GM12878 (cell line): ENCODE measurements around the gene KLC4. TPM values are rescaled to one million over a fixed set of nuclear protein-coding genes. Genes with fewer than 3 reads are reported as not detected.

Experiments used
- ATAC-seq: fragments of 200-7000 bp; cut with Tn5 transposase; 3 replicates; pipeline ENCODE4 v1.9.1; 2020; ENCODE audit warnings: mild to moderate bottlenecking, moderate library complexity
- BruUV-seq: library from RNA; stranded (reverse); fragments of 400-500 nt; replicated peaks from 2 replicates; lab custom pipeline; 2021; lab: Mats Ljungman, UMichigan
- CTCF ChIA-PET: fragments of 300-600 bp; sonication (Branson Sonifier 250); formaldehyde crosslinking; extraction: SDS; loops from one replicate; lab custom pipeline; 2021; ENCODE audit warnings: inconsistent platforms; lab: Yijun Ruan, JAX
- POLR2A ChIA-PET: fragments of 350-600 bp; formaldehyde crosslinking; extraction: SDS; loops from one replicate; lab custom pipeline; 2021; ENCODE audit warnings: inconsistent platforms; lab: Charles Lee
- RAD21 ChIA-PET: fragments of 300-600 bp; sonication (Branson Sonifier 250); formaldehyde crosslinking; loops from one replicate; lab custom pipeline; 2023; ENCODE audit warnings: antibody characterized with exemption; ENCODE audit not compliant: unreplicated experiment; lab: Charles Lee
- SMC1A ChIA-PET: fragments of 300-600 bp; sonication (Branson Sonifier 250); formaldehyde crosslinking; loops from one replicate; lab custom pipeline; 2023; ENCODE audit not compliant: unreplicated experiment, uncharacterized antibody; lab: Charles Lee
- DNase-seq: peaks from one replicate; pipeline ENCODE4 v3.0.0-alpha.2; 2011; ENCODE audit warnings: low read depth, low spot score
- FAIRE-seq: peaks from 3 replicates; lab custom pipeline; 2011; peaks lifted over from hg19 to GRCh38; lab: Jason Lieb, UNC
- H2AFZ ChIP-seq: 2 replicates; pipeline ENCODE4 v1.6.0; 2011; ENCODE audit warnings: low read depth, low read length, control low read depth; ENCODE audit not compliant: control insufficient read depth
- H3K27ac ChIP-seq: 2 replicates; pipeline ENCODE4 v1.5.1; 2011; ENCODE audit warnings: control low read depth; ENCODE audit not compliant: control insufficient read depth, insufficient read depth
- H3K27me3 ChIP-seq, 2 experiments: replicated peaks in 1 of 2; 2 replicates each; pipeline versions ENCODE4 v1.6.0 to v1.6.1; 2011; ENCODE audit warnings: low read length in 1 of 2; ENCODE audit not compliant: control insufficient read depth in 2 of 2, insufficient read depth in 2 of 2
- H3K36me3 ChIP-seq, 2 experiments: 2 replicates each; pipeline ENCODE4 v1.5.1; 2011; ENCODE audit warnings: low read length in 1 of 2; ENCODE audit not compliant: control insufficient read depth in 2 of 2, insufficient read depth in 2 of 2
- H3K4me1 ChIP-seq: 2 replicates; pipeline ENCODE4 v1.6.1; 2011; ENCODE audit warnings: mild to moderate bottlenecking, low read length, moderate library complexity, mixed read lengths; ENCODE audit not compliant: control insufficient read depth, insufficient read depth
- H3K4me2 ChIP-seq: 2 replicates; pipeline ENCODE4 v1.6.0; 2011; ENCODE audit warnings: control low read depth; ENCODE audit not compliant: control insufficient read depth, insufficient read depth
- H3K4me3 ChIP-seq: fragments of 200-600 bp; sonication (generic); 2 replicates; pipeline ENCODE4 v1.5.1; 2016
- H3K79me2 ChIP-seq: 2 replicates; pipeline ENCODE4 v1.6.0; 2011; ENCODE audit warnings: low read length; ENCODE audit not compliant: control insufficient read depth, insufficient read depth
- H3K9ac ChIP-seq: 2 replicates; pipeline ENCODE4 v1.8.0; 2011; ENCODE audit warnings: low read length, control low read depth, mixed read lengths; ENCODE audit not compliant: control insufficient read depth, insufficient read depth
- H3K9me3 ChIP-seq: replicated peaks from 3 replicates; pipeline ENCODE4 v1.5.1; 2011; ENCODE audit warnings: mild to moderate bottlenecking, low read length; ENCODE audit not compliant: control insufficient read depth, insufficient read depth
- H4K20me1 ChIP-seq: 2 replicates; pipeline ENCODE4 v1.6.0; 2011; ENCODE audit not compliant: control insufficient read depth, insufficient read depth
- BACH1 ChIP-seq: fragments of 450-650 bp; IDR thresholded peaks from 2 replicates; pipeline ENCODE4 v1.6.1; 2017; ENCODE audit warnings: mild to moderate bottlenecking, borderline replicate concordance
- MEF2A ChIP-seq: IDR thresholded peaks from 2 replicates; pipeline ENCODE4 v1.6.1; 2011; ENCODE audit warnings: low read depth, mild to moderate bottlenecking, low read length, moderate library complexity; ENCODE audit not compliant: insufficient read depth
- NR2C1 ChIP-seq: fragments of 450-650 bp; IDR thresholded peaks from 2 replicates; pipeline ENCODE4 v1.6.1; 2017; ENCODE audit warnings: antibody characterized with exemption, mild to moderate bottlenecking, moderate library complexity
- PML ChIP-seq: IDR thresholded peaks from 2 replicates; pipeline ENCODE4 v1.6.1; 2012; ENCODE audit warnings: low read length, inconsistent platforms
- RBBP5 ChIP-seq: fragments of 200-600 bp; sonication (generic); conservative IDR thresholded peaks from 2 replicates; pipeline ENCODE4 v1.6.1; 2016
- RUNX3 ChIP-seq: IDR thresholded peaks from 2 replicates; pipeline ENCODE4 v1.6.1; 2012; ENCODE audit warnings: low read length, inconsistent platforms
- SMAD1 ChIP-seq: fragments of 450-650 bp; IDR thresholded peaks from 2 replicates; pipeline ENCODE4 v1.6.1; 2018; ENCODE audit warnings: mild to moderate bottlenecking, low read depth; ENCODE audit not compliant: partially characterized antibody
- SPI1 ChIP-seq: IDR thresholded peaks from 2 replicates; pipeline ENCODE4 v1.6.1; 2011; ENCODE audit warnings: low read depth, mild to moderate bottlenecking, low read length, moderate library complexity, borderline replicate concordance; ENCODE audit not compliant: insufficient read depth
- ZNF207 ChIP-seq: fragments of 450-650 bp; IDR thresholded peaks from 2 replicates; pipeline ENCODE4 v1.6.1; 2014; ENCODE audit warnings: antibody characterized with exemption, mild to moderate bottlenecking, borderline replicate concordance
- ZNF687 ChIP-seq: fragments of 450-650 bp; IDR thresholded peaks from 2 replicates; pipeline ENCODE4 v1.6.1; 2017; ENCODE audit warnings: mild to moderate bottlenecking, moderate library complexity
- WGBS: methylation state at CpG from one replicate; pipeline ENCODE4 v1.1.6; 2016; ENCODE audit warnings: low lambda C conversion rate; ENCODE audit not compliant: insufficient replicate concordance, insufficient coverage; ENCODE audit errors: missing lambda C conversion rate; 5-methylcytosine and 5-hydroxymethylcytosine counted together
- in situ Hi-C: fragments of 300-500 bp; cut with MboI; formaldehyde crosslinking; loops from 9 replicates; pipeline ENCODE4 v1.14.3; 2018; ENCODE audit warnings: mixed read lengths
- intact Hi-C: fragments of 100-400 bp; cut with micrococcal nuclease; formaldehyde crosslinking; loops from one replicate; pipeline ENCODE4 v1.14.2; 2022; ENCODE audit not compliant: unreplicated experiment
- polyA plus RNA-seq, 11 experiments: library from polyadenylated mRNA; depleted of rRNA in 4 of 11; unstranded in 6 of 11; stranded (reverse) in 5 of 11; fragments of >200 nt; fragmentation: Nextera tagmentation in 4 of 11; fragmentation: Illumina TruSeq in 1 of 11; extraction: Ambion mirVana in 4 of 11; extraction: Trizol in 1 of 11; gene quantifications; 1 replicate in 1 of 11; 2 replicates in 10 of 11; pipeline versions ENCODE4 v1.2.1 to v1.2.3, GENCODE V29; 2011 to 2016; ENCODE audit warnings: inconsistent platforms in 2 of 11, missing spikeins in 2 of 11, low read depth in 1 of 11
- total RNA-seq, 4 experiments: library from RNA; depleted of rRNA in 3 of 4; stranded (reverse); fragments of >200 nt in 3 of 4; fragmentation: Illumina TruSeq in 1 of 4; extraction: Trizol in 1 of 4; gene quantifications; 2 replicates each; pipeline versions ENCODE4 v1.2.1 to v1.2.3, GENCODE V29; 2013 to 2021
- TF ChIP-seq, protein P1 (sequence below): fragments of 450-650 bp; IDR thresholded peaks from 2 replicates; pipeline ENCODE4 v1.6.1; 2016; ENCODE audit warnings: mild to moderate bottlenecking
- TF ChIP-seq, protein P2 (sequence below): fragments of 450-650 bp; IDR thresholded peaks from 2 replicates; pipeline ENCODE4 v1.6.1; 2017; ENCODE audit warnings: low read depth, mild to moderate bottlenecking, moderate library complexity
- TF ChIP-seq, protein P3 (sequence below): fragments of 450-650 bp; conservative IDR thresholded peaks from 2 replicates; pipeline ENCODE4 v1.6.1; 2017; ENCODE audit warnings: mild to moderate bottlenecking, moderate library complexity

Gene KLC4
- total and polyA plus RNA-seq, 10 of the 15 experiments (the other 5 are each of a cell fraction or from before 2014, with no cell fraction given) = 0.90 to 13.4 (median 6.9) TPM

- no peak for FAIRE-seq
- H3K27me3 ChIP-seq = no peaks in the 10 kb centered on the region
- no peaks in the 10 kb centered on the region for H3K9me3 ChIP-seq
- H3K4me3 ChIP-seq = no peak overlapping the region
- H4K20me1 ChIP-seq = no peaks in the 10 kb centered on the region
- SMC1A ChIA-PET = interaction anchor here (0.6 kb wide), 1 partner anchor 165 kb away, joined by 3 read pairs; no protein-coding TSS in a partner anchor
- TF ChIP-seq PML (no peak), MEF2A (no peak), SMAD1 (no peak), RBBP5 (no peak), BACH1 (no peak), ZNF207 (no peak), SPI1 (no peak), NR2C1 (no peak), RUNX3 (no peak), ZNF687 (no peak)
- TF ChIP-seq, protein P1, sequence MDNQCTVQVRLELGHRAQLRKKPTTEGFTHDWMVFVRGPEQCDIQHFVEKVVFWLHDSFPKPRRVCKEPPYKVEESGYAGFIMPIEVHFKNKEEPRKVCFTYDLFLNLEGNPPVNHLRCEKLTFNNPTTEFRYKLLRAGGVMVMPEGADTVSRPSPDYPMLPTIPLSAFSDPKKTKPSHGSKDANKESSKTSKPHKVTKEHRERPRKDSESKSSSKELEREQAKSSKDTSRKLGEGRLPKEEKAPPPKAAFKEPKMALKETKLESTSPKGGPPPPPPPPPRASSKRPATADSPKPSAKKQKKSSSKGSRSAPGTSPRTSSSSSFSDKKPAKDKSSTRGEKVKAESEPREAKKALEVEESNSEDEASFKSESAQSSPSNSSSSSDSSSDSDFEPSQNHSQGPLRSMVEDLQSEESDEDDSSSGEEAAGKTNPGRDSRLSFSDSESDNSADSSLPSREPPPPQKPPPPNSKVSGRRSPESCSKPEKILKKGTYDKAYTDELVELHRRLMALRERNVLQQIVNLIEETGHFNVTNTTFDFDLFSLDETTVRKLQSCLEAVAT = no peak
- TF ChIP-seq, protein P2, sequence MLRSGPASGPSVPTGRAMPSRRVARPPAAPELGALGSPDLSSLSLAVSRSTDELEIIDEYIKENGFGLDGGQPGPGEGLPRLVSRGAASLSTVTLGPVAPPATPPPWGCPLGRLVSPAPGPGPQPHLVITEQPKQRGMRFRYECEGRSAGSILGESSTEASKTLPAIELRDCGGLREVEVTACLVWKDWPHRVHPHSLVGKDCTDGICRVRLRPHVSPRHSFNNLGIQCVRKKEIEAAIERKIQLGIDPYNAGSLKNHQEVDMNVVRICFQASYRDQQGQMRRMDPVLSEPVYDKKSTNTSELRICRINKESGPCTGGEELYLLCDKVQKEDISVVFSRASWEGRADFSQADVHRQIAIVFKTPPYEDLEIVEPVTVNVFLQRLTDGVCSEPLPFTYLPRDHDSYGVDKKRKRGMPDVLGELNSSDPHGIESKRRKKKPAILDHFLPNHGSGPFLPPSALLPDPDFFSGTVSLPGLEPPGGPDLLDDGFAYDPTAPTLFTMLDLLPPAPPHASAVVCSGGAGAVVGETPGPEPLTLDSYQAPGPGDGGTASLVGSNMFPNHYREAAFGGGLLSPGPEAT = no peak
- TF ChIP-seq, protein P3, sequence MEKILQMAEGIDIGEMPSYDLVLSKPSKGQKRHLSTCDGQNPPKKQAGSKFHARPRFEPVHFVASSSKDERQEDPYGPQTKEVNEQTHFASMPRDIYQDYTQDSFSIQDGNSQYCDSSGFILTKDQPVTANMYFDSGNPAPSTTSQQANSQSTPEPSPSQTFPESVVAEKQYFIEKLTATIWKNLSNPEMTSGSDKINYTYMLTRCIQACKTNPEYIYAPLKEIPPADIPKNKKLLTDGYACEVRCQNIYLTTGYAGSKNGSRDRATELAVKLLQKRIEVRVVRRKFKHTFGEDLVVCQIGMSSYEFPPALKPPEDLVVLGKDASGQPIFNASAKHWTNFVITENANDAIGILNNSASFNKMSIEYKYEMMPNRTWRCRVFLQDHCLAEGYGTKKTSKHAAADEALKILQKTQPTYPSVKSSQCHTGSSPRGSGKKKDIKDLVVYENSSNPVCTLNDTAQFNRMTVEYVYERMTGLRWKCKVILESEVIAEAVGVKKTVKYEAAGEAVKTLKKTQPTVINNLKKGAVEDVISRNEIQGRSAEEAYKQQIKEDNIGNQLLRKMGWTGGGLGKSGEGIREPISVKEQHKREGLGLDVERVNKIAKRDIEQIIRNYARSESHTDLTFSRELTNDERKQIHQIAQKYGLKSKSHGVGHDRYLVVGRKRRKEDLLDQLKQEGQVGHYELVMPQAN = no peak
- DNase-seq = no peak
- no peak for ATAC-seq
- no peak overlapping the region for H3K4me2 ChIP-seq
- H3K4me1 ChIP-seq = peaks cover 15% of the 10 kb centered on the region
- in situ Hi-C loops (no loop called here), intact Hi-C loops (no loop called here)
- H3K79me2 ChIP-seq = no peaks in the 10 kb centered on the region
- 73% methylated on average over 4 of the region's 5 CpGs for WGBS
- POLR2A ChIA-PET = interaction anchor here (0.6 to 0.7 kb wide), 2 partner anchors 12 to 382 kb away, joined by 4 to 5 read pairs; no protein-coding TSS in a partner anchor
- RAD21 ChIA-PET = no interaction called here
- no peak overlapping the region for H3K9ac ChIP-seq
- no peak overlapping the region for H3K27ac ChIP-seq
- CTCF ChIA-PET = interaction anchor here (1.5 kb wide), 1 partner anchor 53 kb away, joined by 4 read pairs; no protein-coding TSS in a partner anchor
- no peaks in the 10 kb centered on the region for H3K36me3 ChIP-seq
- no peak overlapping the region for H2AFZ ChIP-seq
- no TSS peak for BruUV-seq
Observed at GRCh38 chr6:43091020-43091419, 31.6 kb downstream of the KLC4 start.
